ENCODE data around the gene SUPT16H. TPM values are rescaled to one million over a fixed set of nuclear protein-coding genes. Genes with fewer than 3 reads are reported as not detected.

The SUPT16H gene
- 59.1 and 84.8 TPM in 2 replicates for total RNA-seq (ENCODE audit: low replicate concordance)

DNA sequence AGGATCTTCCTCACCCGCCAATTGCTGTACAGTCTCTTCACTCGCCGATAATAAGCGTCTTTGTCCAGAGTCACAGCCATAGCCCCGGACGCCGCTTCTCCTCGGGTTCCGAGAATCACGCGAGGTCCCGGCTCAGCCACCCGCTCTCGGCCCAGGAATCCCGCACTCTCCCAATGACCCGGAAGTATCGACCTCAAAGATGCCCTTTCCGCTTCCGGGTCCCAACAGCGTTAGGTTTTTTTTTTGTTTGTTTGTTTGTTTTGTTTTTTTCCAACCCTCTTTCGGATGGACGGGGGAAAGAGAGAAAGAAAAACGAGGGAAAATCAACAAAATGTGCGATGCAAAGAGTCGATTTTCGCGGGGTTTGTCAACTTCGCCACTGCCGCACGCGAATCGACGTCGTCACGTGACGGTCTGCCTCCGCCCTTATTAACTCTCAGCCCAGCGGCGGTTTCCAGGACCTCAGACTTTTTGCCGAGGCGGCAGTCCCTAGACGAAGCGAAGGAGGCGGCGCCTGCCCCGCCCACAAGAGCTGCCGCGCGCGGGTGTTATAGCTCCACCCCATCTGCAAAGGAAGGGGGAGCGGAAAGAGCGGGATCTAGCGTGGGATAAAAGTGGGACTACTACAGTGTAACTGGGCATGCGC, at the start of gene SUPT16H:
Gene SUPT16H (minus strand): TSS at position 172 of the 646 bp plus-strand sequence. CDS start 92 bp downstream, at position 80.

Other genes with a start within 250 kb of the SUPT16H start
- gene OR5AU1, start 228.0 kb downstream of the SUPT16H start, total RNA-seq (ENCODE audit: low replicate concordance) = not detected in 2 replicates
- 607 and 733 TPM in 2 replicates for gene HNRNPC, start 114.6 kb downstream of the SUPT16H start, total RNA-seq (ENCODE audit: low replicate concordance)
- gene RPGRIP1, start 103.9 kb downstream of the SUPT16H start, total RNA-seq (ENCODE audit: low replicate concordance) = under 0.01 TPM in 1 of 2 replicates, not detected in the other
- gene CHD8, start 72.1 kb upstream of the SUPT16H start, total RNA-seq (ENCODE audit: low replicate concordance) = 41.4 and 44.1 TPM in 2 replicates
- gene RAB2B, start 92.9 kb upstream of the SUPT16H start, total RNA-seq (ENCODE audit: low replicate concordance) = 24.8 and 30.1 TPM in 2 replicates
- gene TOX4, start 93.2 kb upstream of the SUPT16H start, total RNA-seq (ENCODE audit: low replicate concordance) = 21.1 and 23.2 TPM in 2 replicates
- gene METTL3, start 127.3 kb upstream of the SUPT16H start, total RNA-seq (ENCODE audit: low replicate concordance) = 48.4 and 68.7 TPM in 2 replicates
- gene SALL2, start 142.3 kb upstream of the SUPT16H start, total RNA-seq (ENCODE audit: low replicate concordance) = 2.0 and 2.9 TPM in 2 replicates
- gene OR10G3, start 196.1 kb upstream of the SUPT16H start, total RNA-seq (ENCODE audit: low replicate concordance) = not detected in 2 replicates